22Rv1 (cell line): ENCODE results near the gene SYNE4.

Experiments used
- CTCF ChIP-seq: fragments of 450-650 bp; IDR thresholded peaks from 2 replicates; pipeline ENCODE4 v1.5.1; 2017; ENCODE audit warnings: mild to moderate bottlenecking
- ZFX ChIP-seq: fragments of 450-650 bp; IDR thresholded peaks from 2 replicates; pipeline ENCODE4 v1.6.1; 2017; ENCODE audit warnings: antibody characterized with exemption, borderline replicate concordance

- TF ChIP-seq CTCF (no peak), ZFX (no peak)
These were observed 11.8 kb downstream of the SYNE4 start for GRCh38 chr19:35996777-35997176.
